Fibroblast of lung (primary cell): Measurements from ENCODE around the gene GAL3ST2. TPM values are rescaled to one million over a fixed set of nuclear protein-coding genes. Genes with fewer than 3 reads are reported as not detected.
"Not testable (repeated sequence)": the region's sequence is repeated elsewhere in the genome, so short reads cannot be mapped to it uniquely, and the experiment has no call there.

ENCODE experiments used
- DNase-seq, 2 donors: peaks; one replicate each; pipeline versions ENCODE4 v3.0.0 to v3.0.0-alpha.2; 2010; ENCODE audit warnings: low read depth in 2 of 2
- H2AFZ ChIP-seq: 2 replicates; pipeline ENCODE4 v1.5.1; 2012; ENCODE audit warnings: low read length, control low read depth, inconsistent platforms
- H3K27ac ChIP-seq: 2 replicates; pipeline ENCODE4 v1.5.1; 2011; ENCODE audit warnings: low read length, control low read depth; ENCODE audit not compliant: insufficient read depth
- H3K27me3 ChIP-seq: 2 replicates; pipeline ENCODE4 v1.5.1; 2011; ENCODE audit warnings: mild to moderate bottlenecking, low read length; ENCODE audit not compliant: control insufficient read depth, insufficient read depth
- H3K36me3 ChIP-seq: 2 replicates; pipeline ENCODE4 v1.5.1; 2011; ENCODE audit warnings: low read length; ENCODE audit not compliant: control insufficient read depth, insufficient read depth
- H3K4me1 ChIP-seq: 2 replicates; pipeline ENCODE4 v1.5.1; 2011; ENCODE audit warnings: low read length; ENCODE audit not compliant: control insufficient read depth, insufficient read depth; ENCODE audit errors: extremely low read depth
- H3K4me2 ChIP-seq: 2 replicates; pipeline ENCODE4 v1.5.1; 2011; ENCODE audit warnings: low read length, control low read depth; ENCODE audit not compliant: insufficient read depth; ENCODE audit errors: extremely low read depth
- H3K4me3 ChIP-seq, 4 experiments: fragments of 200-600 bp in 1 of 4; sonication (generic) in 1 of 4; replicated peaks in 1 of 4; 2 replicates each; pipeline ENCODE4 v1.5.1; 2011 to 2016; ENCODE audit warnings: low read length in 4 of 4, low read depth in 3 of 4, mild to moderate bottlenecking in 3 of 4, control low read depth in 2 of 4, inconsistent platforms in 1 of 4, mixed read lengths in 1 of 4; ENCODE audit not compliant: insufficient read depth in 1 of 4; ENCODE audit errors: control extremely low read depth in 1 of 4
- H3K79me2 ChIP-seq: 2 replicates; pipeline ENCODE4 v1.5.1; 2012; ENCODE audit warnings: mild to moderate bottlenecking, low read length, inconsistent platforms; ENCODE audit not compliant: control insufficient read depth, insufficient read depth
- H3K9ac ChIP-seq: 2 replicates; pipeline ENCODE4 v1.5.1; 2011; ENCODE audit warnings: mild to moderate bottlenecking, low read length, control low read depth; ENCODE audit not compliant: insufficient read depth
- H3K9me3 ChIP-seq: 2 replicates; pipeline ENCODE4 v1.5.1; 2012; ENCODE audit warnings: low read depth, low read length; ENCODE audit not compliant: control insufficient read depth, insufficient read depth
- H4K20me1 ChIP-seq: 2 replicates; pipeline ENCODE4 v1.5.1; 2011; ENCODE audit warnings: low read length; ENCODE audit not compliant: control insufficient read depth, insufficient read depth; ENCODE audit errors: extremely low read depth
- EZH2 ChIP-seq: IDR thresholded peaks from 2 replicates; pipeline ENCODE4 v1.5.1; 2012; ENCODE audit warnings: low read length, control low read depth, mild to moderate bottlenecking; ENCODE audit errors: missing control alignments
- polyA plus RNA-seq, 2 donors: library from polyadenylated mRNA; depleted of rRNA in 1 of 2; stranded (reverse) in 1 of 2; unstranded in 1 of 2; fragments of >200 nt; gene quantifications; 2 replicates each; pipeline ENCODE4 v1.2.1, GENCODE V29; 2011 to 2012; ENCODE audit warnings: missing spikeins in 1 of 2
- total RNA-seq: library from RNA; depleted of rRNA; stranded (reverse); fragments of >200 nt; gene quantifications from 2 replicates; pipeline ENCODE4 v1.2.1, GENCODE V29; 2014
- TF ChIP-seq, protein P1 (sequence below), 2 donors: IDR thresholded peaks in 1 of 2; conservative IDR thresholded peaks in 1 of 2; 1 replicate in 1 of 2; 2 replicates in 1 of 2; pipeline ENCODE4 v1.5.1; 2011 to 2012; ENCODE audit warnings: low read length in 2 of 2, control low read depth in 1 of 2, inconsistent platforms in 1 of 2, low read depth in 1 of 2, mild to moderate bottlenecking in 1 of 2

GAL3ST2 gene
- total and polyA plus RNA-seq, 2 donors (not counting 1 experiment from before 2014, with no cell fraction given), result 0.17 TPM; not detected in 1

DNA sequence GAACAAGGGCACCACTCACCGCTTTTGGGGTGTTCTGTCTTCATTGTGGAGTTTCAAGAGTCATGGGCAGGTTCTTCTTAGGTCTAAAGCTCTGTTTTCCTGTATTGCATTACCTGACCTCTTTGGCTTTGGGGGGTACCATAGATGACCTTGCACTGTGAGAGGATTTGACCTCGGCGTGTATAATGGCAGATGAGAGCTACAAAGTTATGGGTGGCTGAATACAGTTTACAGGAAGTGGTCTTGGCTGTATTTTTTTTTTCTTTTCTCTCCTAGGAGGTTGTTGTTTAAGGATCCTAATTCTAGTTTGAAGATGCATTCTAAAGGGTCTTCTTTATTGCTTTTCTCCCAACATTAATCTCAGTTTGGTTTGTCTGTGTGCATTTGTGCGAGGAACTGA, 11.5 kb downstream of the GAL3ST2 start:
- H2AFZ ChIP-seq, result no peak overlapping the region
- no peak overlapping the region for H3K4me2 ChIP-seq
- no peaks in the 10 kb centered on the region for H3K9me3 ChIP-seq
- no peak overlapping the region for H3K9ac ChIP-seq
- DNase-seq, result no peak
- no peak for TF ChIP-seq EZH2
- TF ChIP-seq, protein P1, sequence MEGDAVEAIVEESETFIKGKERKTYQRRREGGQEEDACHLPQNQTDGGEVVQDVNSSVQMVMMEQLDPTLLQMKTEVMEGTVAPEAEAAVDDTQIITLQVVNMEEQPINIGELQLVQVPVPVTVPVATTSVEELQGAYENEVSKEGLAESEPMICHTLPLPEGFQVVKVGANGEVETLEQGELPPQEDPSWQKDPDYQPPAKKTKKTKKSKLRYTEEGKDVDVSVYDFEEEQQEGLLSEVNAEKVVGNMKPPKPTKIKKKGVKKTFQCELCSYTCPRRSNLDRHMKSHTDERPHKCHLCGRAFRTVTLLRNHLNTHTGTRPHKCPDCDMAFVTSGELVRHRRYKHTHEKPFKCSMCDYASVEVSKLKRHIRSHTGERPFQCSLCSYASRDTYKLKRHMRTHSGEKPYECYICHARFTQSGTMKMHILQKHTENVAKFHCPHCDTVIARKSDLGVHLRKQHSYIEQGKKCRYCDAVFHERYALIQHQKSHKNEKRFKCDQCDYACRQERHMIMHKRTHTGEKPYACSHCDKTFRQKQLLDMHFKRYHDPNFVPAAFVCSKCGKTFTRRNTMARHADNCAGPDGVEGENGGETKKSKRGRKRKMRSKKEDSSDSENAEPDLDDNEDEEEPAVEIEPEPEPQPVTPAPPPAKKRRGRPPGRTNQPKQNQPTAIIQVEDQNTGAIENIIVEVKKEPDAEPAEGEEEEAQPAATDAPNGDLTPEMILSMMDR (conservative IDR thresholded peaks at IDR 0.05 in 1 of 2, IDR thresholded peaks at IDR 0.05 in 1 of 2; ENCODE audit: low read depth in 1 of 2, low read length in 2 of 2), result no peak
- H3K79me2 ChIP-seq, result no peaks in the 10 kb centered on the region
- no peaks in the 10 kb centered on the region for H3K4me1 ChIP-seq
- no peaks in the 10 kb centered on the region for H3K36me3 ChIP-seq
- no peaks in the 10 kb centered on the region for H4K20me1 ChIP-seq
- H3K27ac ChIP-seq, result no peak overlapping the region
- H3K4me3 ChIP-seq, result no peak overlapping the region
- H3K27me3 ChIP-seq, result no peaks in the 10 kb centered on the region

DNA sequence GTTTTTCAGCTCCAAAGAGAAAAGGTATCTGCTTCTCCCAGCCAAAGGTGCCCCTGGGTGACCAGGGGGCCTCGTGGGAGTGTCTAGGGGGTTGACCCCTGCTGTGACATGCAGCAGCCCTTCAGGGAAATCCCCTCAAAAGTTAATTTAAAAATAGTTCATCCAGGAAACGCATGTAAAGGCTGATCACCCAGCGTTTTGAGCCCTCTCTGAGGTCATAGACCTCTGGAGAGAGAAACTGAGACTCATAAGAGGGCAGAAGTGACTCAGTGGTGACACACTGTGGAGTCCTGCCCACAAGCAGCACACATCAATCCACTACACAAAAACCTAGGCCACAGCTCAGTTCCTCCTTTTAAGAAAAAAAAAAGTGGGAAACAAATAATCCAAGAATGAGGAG, 11.9 kb downstream of the GAL3ST2 start:
- TF ChIP-seq, protein P1 (conservative IDR thresholded peaks at IDR 0.05 in 1 of 2, IDR thresholded peaks at IDR 0.05 in 1 of 2; ENCODE audit: low read depth in 1 of 2, low read length in 2 of 2), result no peak
- Histone ChIP-seq H2AFZ (no peak overlapping the region), H3K4me1 (no peaks in the 10 kb centered on the region), H3K27me3 (no peaks in the 10 kb centered on the region), H3K4me2 (no peak overlapping the region), H3K9ac (no peak overlapping the region), H3K27ac (no peak overlapping the region), H3K9me3 (no peaks in the 10 kb centered on the region), H3K4me3 (no peak overlapping the region), H3K36me3 (no peaks in the 10 kb centered on the region), H3K79me2 (no peaks in the 10 kb centered on the region), H4K20me1 (no peaks in the 10 kb centered on the region)
- no peak for DNase-seq

DNA sequence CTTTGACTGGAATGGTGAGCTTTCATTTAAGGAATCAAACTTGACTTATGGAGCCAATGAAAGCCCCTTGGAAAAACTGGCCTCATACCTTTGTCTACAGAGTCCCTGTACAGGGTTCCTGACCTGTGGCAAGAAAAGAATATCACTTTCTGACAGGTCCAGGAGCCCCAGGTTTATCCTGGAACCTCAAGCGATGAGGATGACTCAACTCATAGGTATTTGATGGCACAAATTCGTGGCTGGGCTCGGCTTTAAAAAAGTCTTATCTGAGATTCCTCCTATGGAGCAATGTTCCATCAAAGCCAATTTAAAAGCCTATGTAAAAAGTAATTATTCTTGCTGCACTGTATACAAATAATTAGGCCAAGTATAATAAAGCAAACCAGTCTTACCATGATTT, 14.8 kb downstream of the GAL3ST2 start:
- H3K4me1 ChIP-seq, H2AFZ ChIP-seq, H3K27ac ChIP-seq, H3K4me2 ChIP-seq, H3K9ac ChIP-seq, H3K79me2 ChIP-seq, H3K4me3 ChIP-seq, H3K27me3 ChIP-seq, H3K36me3 ChIP-seq, H3K9me3 ChIP-seq, H4K20me1 ChIP-seq: not testable (repeated sequence)
- peak in 1 of 2 donors; percentile 49 for DNase-seq
